ENCODE results near the gene NPW.

DNA sequence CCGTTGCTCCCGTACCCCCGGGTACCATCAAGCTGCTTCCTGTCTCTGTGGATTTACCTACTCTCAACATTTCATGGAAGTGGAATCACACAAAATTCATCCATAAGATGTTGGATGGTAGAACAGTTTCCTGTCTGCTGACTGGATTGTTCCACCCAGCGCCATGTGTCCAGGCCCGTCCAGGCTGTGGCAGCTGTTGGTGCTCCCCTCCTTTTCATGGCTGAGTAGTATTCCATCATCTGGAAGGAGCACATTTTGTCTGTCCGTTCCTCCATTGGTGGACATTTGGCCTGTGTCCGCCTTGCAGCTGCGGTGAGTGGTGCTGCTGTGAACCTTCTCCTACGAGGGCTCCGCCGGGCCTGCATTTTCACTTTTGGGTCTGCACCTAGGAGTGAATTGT, 46.6 kb downstream of the NPW start:
- TF ChIP-seq, protein P1, sequence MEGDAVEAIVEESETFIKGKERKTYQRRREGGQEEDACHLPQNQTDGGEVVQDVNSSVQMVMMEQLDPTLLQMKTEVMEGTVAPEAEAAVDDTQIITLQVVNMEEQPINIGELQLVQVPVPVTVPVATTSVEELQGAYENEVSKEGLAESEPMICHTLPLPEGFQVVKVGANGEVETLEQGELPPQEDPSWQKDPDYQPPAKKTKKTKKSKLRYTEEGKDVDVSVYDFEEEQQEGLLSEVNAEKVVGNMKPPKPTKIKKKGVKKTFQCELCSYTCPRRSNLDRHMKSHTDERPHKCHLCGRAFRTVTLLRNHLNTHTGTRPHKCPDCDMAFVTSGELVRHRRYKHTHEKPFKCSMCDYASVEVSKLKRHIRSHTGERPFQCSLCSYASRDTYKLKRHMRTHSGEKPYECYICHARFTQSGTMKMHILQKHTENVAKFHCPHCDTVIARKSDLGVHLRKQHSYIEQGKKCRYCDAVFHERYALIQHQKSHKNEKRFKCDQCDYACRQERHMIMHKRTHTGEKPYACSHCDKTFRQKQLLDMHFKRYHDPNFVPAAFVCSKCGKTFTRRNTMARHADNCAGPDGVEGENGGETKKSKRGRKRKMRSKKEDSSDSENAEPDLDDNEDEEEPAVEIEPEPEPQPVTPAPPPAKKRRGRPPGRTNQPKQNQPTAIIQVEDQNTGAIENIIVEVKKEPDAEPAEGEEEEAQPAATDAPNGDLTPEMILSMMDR (IDR thresholded peaks at IDR 0.05), result no peak
- TF ChIP-seq POLR2A (IDR thresholded peaks at IDR 0.05), result no peak

Data from heart left ventricle (tissue), 13 donors.